Pulmonary artery endothelial cell (primary cell): ENCODE results near the gene AOAH. TPM values are rescaled to one million over a fixed set of nuclear protein-coding genes. Genes with fewer than 3 reads are reported as not detected.

Source experiments
- DNase-seq: peaks from one replicate; pipeline ENCODE4 v3.0.0-alpha.2; 2011; ENCODE audit warnings: low read depth, low spot score
- total RNA-seq: library from RNA; depleted of rRNA; stranded (reverse); fragments of >200 nt; gene quantifications from 2 replicates; pipeline ENCODE4 v1.2.3, GENCODE V29; 2014

AOAH gene
- total RNA-seq, 1 donor from 2014 or later = not detected

- DNase-seq = no peak
Observed at GRCh38 chr7:36602934-36603887, 121.1 kb downstream of the AOAH start.

- DNase-seq = no peak
Observed at GRCh38 chr7:36602511-36602910, 121.8 kb downstream of the AOAH start.

- no peak for DNase-seq
Observed at GRCh38 chr7:36601601-36602000, 122.7 kb downstream of the AOAH start.

DNA sequence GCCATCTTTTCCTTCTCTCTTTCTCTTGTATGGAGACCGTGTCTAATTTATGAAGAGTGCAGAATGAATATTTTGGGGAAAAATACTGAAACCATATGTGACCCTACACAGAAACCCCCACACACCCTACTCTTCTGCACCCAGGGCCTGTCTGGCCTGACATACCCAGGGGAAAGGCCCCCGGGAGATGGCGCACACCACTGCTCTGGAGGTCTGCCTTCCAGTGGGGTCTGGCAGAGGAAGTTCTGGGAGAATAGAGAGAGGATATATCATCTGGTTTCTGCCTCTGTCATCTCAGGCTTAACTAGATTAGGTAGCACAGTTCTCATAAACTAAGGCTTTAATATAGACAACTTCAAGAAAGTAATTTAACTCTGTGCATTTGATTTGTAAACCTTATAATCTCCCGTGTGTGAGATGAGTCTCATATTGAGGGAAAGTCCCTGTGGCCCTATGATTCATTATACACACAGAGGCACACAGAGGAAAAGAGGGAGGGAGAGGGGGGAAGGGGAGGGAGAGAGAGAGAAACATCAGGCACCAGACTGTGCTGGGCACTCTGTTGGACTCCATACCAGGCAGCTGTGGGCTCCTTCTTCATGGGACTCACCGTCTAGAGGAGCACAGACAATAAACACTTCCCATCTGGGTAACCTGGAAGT, 123.3 kb downstream of the AOAH start:
- DNase-seq = no peak

DNA sequence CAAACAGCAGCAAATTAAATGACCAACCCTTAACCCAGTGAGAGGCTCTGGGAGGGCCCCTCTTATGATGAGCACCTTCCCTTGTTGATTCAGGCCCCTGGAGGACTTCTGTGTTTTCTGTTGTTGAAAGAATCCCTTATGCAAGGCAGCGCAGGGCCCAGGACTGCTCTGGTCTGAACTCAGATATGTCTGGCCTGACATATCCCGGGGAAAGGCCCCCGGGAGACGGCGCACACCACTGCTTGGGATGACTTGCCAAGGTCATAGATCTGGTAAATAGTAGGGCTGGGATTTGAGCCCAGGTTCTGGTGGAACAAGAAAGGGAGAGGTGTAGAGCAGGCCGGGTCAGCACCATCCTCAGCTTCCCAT, 124.0 kb downstream of the AOAH start:
- no peak for DNase-seq

DNA sequence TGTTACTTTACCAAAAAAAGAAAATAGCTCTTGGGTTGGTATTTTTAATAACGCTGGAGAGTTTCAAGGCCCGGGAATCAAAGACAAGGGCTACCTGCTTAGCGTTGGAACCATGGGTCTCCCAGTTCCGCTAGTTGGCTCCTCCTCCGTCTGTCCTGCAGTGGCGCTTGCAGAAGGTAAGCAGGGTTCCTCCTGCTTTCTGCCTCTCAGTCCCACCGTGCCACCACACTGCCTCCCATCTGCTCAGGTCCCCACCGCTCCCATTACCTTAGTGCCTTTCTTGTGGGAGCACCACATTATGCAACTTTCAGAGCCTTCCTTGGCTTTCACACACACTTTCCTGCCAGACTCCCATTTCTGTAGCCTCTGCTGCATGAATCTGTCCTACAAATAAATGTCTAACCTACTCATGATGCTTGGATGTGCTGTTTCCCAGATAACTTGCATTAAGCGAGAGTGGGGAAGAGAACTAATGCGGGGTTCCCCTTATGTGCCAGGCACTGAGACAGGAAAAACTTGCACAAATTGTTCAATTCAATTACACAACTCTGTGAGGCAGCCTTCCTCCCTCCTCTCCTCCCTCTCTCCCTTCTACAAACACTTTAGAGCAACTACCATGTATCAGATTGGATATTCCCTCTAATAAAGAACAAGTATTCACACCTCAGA, 124.5 kb downstream of the AOAH start:
- no peak for DNase-seq

- DNase-seq = no peak
Observed at GRCh38 chr7:36598054-36598674, 126.1 kb downstream of the AOAH start.

GRCh38 chr7:36597090-36597773, 127.1 kb downstream of the AOAH start:
- no peak for DNase-seq

GRCh38 chr7:36594445-36594844, 129.8 kb downstream of the AOAH start:
- no peak for DNase-seq

GRCh38 chr7:36591636-36592035, 132.7 kb downstream of the AOAH start:
- no peak for DNase-seq

DNA sequence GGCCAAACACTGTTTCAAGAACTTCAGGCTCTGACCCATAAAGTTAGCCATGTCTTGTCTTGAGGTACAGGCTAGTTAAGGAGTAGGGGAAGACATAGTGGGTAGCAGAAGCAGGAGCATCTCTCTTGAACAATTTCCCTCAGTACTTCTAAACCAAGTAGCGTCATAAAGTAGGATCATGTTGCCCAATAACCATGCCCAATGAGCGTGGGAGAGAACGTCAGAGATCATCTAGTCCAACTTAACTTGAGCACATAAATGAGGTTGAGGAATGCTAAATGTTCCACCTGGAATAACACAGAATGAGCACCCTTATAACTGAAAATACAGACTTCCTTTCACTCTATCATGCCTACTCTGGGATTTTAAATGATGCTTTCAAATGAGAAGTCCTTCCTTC, 134.9 kb downstream of the AOAH start:
- DNase-seq = no peak

DNA sequence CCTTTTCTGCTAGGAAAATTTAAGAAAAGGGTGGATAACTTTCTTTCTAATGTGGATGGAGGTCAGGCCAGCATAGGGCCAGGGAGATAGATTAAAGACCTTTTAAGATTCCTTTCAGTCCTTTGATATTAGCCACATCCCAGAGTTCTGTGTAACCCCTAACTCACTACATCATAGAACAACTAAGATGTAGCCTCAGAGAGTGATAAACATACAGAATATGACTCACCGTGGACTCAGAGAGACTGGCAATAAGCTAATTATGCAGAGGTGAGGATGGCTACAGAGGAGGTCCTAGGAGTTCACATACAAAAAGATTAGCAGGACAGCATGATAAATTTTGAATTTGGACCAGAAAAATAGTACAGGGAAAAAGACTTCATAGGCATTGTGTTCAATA, 141.0 kb downstream of the AOAH start:
- DNase-seq = no peak

DNA sequence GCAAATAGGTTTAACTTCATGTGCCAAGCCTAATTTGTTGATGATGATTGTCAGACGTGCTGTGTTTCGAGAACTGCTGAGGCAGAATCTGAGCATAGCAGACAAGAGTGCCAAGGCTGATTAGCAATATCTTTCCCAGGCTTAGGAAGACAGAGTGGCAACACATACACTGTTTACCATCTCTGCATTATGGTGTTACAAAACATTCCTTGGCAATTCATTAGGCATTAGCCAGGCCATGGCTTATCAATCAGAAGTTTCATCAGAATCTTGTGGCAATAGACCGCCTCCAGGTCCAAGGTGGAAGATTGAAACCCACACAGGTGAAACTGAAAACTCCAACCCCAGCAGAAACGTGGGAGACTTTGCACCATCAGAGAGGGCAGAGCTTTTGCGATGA, 148.5 kb downstream of the AOAH start:
- DNase-seq = no peak

- DNase-seq = no peak
Observed at GRCh38 chr7:36573066-36573465, 151.2 kb downstream of the AOAH start.

DNA sequence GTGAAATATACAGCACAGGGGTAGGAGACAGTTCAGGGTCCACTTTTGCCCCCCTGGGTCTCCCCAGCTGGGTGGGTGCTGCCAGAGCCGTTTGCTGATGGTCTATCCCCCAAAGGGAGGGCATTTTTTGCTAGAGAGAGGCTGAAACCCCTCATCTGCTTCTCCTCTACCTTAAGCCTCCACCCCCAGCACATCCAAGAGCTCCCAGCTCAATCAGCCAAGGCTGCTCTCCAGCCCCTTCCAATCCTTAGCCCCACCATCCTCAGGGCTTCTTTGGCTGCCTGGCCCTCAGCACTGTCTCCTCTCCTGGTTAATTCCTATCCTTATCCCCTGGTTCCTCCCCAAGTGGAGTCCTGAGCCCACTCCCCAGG, 153.1 kb downstream of the AOAH start:
- DNase-seq = no peak

- DNase-seq = no peak
Observed at GRCh38 chr7:36570528-36571189, 153.6 kb downstream of the AOAH start.

GRCh38 chr7:36568452-36568849, 155.8 kb downstream of the AOAH start:
- DNase-seq = no peak

- no peak for DNase-seq
Observed at GRCh38 chr7:36567699-36568451, 156.4 kb downstream of the AOAH start.

DNA sequence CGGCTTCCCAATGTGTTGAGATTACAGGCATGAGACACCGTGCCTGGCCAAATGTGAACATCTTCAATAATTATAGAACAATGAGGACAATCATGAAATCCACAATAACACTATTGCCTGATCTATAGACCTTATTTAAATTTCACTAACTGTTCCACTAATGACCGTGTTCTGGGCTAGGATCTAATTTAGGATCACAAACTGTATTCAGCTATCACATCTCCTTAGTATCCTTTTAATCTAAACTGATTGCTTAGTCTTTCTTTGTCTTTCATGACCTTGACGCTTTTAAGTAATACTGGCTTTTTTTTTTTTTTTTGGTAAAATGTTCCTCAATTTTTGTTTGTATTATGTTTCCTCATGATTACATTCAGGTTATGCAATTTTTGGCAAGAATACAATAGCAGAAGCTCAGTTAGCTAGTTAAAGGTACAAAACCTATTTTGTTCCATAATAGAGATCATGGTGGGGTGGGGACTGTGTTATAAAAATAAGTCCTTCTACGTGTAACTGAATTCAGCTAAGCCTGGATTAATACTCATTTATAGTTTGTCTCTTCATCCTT, 158.4 kb downstream of the AOAH start:
- DNase-seq = no peak

DNA sequence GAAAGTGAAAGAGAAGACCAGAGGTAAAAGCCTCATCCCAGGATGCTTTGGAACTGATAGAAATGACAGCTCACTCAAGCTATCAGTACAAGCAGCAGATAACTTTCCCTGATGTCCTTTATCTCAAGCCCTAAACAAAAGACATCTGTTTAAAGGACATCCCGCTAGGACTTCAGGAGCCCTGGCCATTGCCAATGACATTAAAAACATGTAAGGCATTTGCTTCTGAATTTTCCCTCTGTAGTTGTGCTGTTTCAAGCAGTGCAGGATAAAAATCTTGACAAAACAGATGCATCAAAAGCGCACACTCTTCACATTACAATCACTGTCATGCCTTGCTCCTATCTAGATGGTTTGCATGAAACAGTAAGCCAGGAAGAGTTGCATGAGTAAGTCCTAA, 159.8 kb downstream of the AOAH start:
- no peak for DNase-seq
